CD4-positive, CD25-positive, alpha-beta regulatory T cell (primary cell): ENCODE measurements around the gene HOXC13. TPM values are rescaled to one million over a fixed set of nuclear protein-coding genes. Genes with fewer than 3 reads are reported as not detected.

ENCODE experiments used
- ATAC-seq, 2 donors: fragments of 150-1000 bp; cut with Tn5 transposase; one replicate each; pipeline ENCODE4 v1.10.0; 2021; ENCODE audit warnings: low read depth in 2 of 2, moderate number of reproducible peaks in 2 of 2, moderate library complexity in 1 of 2
- DNase-seq, 3 donors: peaks; one replicate each; pipeline versions ENCODE4 v3.0.0 to v3.0.0-alpha.2; 2012 to 2022; ENCODE audit warnings: mixed read lengths in 1 of 3
- H3K27ac ChIP-seq: one replicate; pipeline ENCODE4 v1.7.0; 2013; ENCODE audit warnings: mild to moderate bottlenecking, low read length; ENCODE audit not compliant: insufficient read depth, poor library complexity, severe bottlenecking
- H3K27me3 ChIP-seq: one replicate; pipeline ENCODE4 v1.7.0; 2013; ENCODE audit warnings: low read length; ENCODE audit not compliant: control insufficient read depth, insufficient read depth
- H3K36me3 ChIP-seq: one replicate; pipeline ENCODE4 v1.7.0; 2013; ENCODE audit warnings: mild to moderate bottlenecking, low read length, moderate library complexity; ENCODE audit not compliant: control insufficient read depth, insufficient read depth
- H3K4me1 ChIP-seq: 2 replicates; pipeline ENCODE4 v1.7.0; 2013; ENCODE audit warnings: mild to moderate bottlenecking, low read length; ENCODE audit not compliant: insufficient read depth, control insufficient read depth, poor library complexity, severe bottlenecking
- H3K4me3 ChIP-seq: one replicate; pipeline ENCODE4 v1.7.0; 2013; ENCODE audit warnings: low read depth, mild to moderate bottlenecking, low read length, moderate library complexity
- H3K9me3 ChIP-seq, 2 experiments: 1 replicate in 1 of 2; 2 replicates in 1 of 2; pipeline ENCODE4 v1.7.0; 2013; ENCODE audit warnings: low read length in 2 of 2, mild to moderate bottlenecking in 1 of 2, moderate library complexity in 1 of 2; ENCODE audit not compliant: control insufficient read depth in 2 of 2
- H3K27ac Mint-ChIP-seq, 3 donors: one replicate each; pipeline ENCODE4 v1.8.0; 2020 to 2022; ENCODE audit warnings: mild to moderate bottlenecking in 3 of 3, mixed read lengths in 3 of 3, moderate library complexity in 2 of 3
- H3K27me3 Mint-ChIP-seq: one replicate; pipeline ENCODE4 v1.8.0; 2022; ENCODE audit warnings: mild to moderate bottlenecking, mixed read lengths
- H3K36me3 Mint-ChIP-seq: one replicate; pipeline ENCODE4 v1.8.0; 2020; ENCODE audit warnings: mixed read lengths
- H3K4me1 Mint-ChIP-seq, 4 donors: one replicate each; pipeline ENCODE4 v1.8.0; 2020 to 2022; ENCODE audit warnings: mixed read lengths in 4 of 4, mild to moderate bottlenecking in 1 of 4
- H3K4me3 Mint-ChIP-seq, 4 donors: one replicate each; pipeline ENCODE4 v1.8.0; 2020 to 2022; ENCODE audit warnings: mild to moderate bottlenecking in 4 of 4, mixed read lengths in 4 of 4, moderate library complexity in 3 of 4
- H3K9me3 Mint-ChIP-seq, 7 donors: one replicate each; pipeline ENCODE4 v1.8.0; 2020 to 2022; ENCODE audit warnings: mixed read lengths in 7 of 7, mild to moderate bottlenecking in 3 of 7, moderate library complexity in 2 of 7
- polyA plus RNA-seq, 4 donors: library from polyadenylated mRNA; unstranded; fragments of 300-500 nt; fragmentation: Illumina TruSeq; gene quantifications; one replicate each; pipeline ENCODE4 v1.2.3, GENCODE V29; 2021
- total RNA-seq: library from RNA; stranded (reverse); gene quantifications from one replicate; pipeline ENCODE4 v1.2.3, GENCODE V29; 2022

Gene HOXC13
- total and polyA plus RNA-seq, 5 donors from 2014 or later, result not detected

DNA sequence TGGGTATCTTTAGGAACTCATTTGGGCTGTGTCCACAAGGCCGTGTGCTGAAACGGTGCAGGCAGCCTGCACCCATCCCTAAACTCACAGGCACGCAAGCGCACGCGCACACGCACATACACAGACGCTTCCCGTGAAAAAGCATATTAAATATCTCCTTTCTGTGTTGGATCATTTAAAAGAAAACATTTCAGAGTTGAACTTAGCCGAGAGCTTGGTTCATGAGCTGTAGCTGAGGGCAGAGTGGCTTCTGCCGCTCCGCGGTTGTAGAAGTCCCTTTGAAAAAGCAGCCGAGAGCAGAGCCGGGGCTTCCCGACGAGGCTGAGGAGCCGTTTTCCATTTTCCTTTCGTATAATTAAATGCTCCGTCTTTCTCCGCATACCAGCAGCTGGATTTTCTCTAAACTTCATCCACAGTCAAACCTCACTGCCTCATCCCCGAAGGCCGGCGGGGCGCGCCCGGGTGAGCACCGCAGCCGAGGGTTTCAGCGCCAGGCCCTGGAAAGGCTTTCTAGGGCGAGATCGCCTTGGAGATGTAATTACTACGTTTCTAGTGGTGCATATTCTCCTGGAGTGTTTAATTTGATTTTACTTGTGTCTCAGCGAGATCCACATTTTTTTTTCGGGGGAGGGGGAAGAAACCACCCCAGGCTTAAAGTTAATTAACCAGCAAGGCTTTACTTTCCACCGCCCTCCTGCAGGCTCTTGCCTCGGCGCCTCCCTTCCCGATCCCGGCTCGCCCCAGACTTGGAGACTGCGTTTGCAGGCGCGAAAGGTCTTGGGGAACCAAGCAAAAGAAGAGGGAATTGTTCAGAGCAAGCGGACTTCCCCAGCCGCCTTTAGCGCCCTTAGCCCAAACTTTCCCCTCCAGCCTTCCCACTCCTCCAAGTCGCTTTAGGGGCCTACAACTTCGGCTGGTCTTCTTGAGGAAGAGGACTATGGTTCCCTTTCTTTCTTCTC, 3.0 kb upstream of the HOXC13 start:
- Histone ChIP-seq H3K4me1 (peaks cover 12% of the 10 kb centered on the region), H3K9me3 (no peaks in the 10 kb centered on the region), H3K4me3 (no peak overlapping the region), H3K36me3 (no peaks in the 10 kb centered on the region), H3K27me3 (peaks cover 58% of the 10 kb centered on the region), H3K27ac (no peak overlapping the region)
- peaks cover 0 to 19% (median 3%) of the 10 kb centered on the region in 4 donors for H3K4me1 Mint-ChIP-seq
- peaks cover 0 to 8% (median 0%) of the 10 kb centered on the region in 7 donors for H3K9me3 Mint-ChIP-seq
- no peak overlapping the region for H3K27ac Mint-ChIP-seq
- H3K27me3 Mint-ChIP-seq, result peaks cover 89% of the 10 kb centered on the region
- no peaks in the 10 kb centered on the region for H3K36me3 Mint-ChIP-seq
- peak overlapping the region in 1 of 4 donors; percentile 12 for H3K4me3 Mint-ChIP-seq
- DNase-seq (no peak), ATAC-seq (no peak)

DNA sequence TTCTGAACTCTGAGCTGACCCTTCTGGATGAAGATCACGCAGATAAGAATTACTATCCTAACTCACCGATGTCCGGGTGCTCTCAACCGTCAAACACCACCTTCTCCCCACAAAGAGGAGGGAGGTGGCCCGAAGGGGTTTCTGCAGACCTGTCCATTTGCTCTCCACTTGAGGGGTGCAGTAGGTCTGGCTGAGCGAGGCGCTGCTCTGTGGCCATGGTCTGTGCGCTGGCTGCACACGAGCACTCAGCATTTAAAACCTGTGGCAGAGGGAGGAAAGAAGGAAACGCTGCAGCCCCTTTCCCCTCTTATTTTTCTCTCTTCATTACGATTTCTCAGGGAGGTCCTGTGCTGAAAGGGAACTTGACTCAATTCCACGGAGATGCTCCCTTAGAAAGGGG, 1.5 kb upstream of the HOXC13 start:
- peak overlapping the region in 1 of 3 donors; percentile 48 for H3K27ac Mint-ChIP-seq
- H3K36me3 Mint-ChIP-seq, result no peaks in the 10 kb centered on the region
- Histone ChIP-seq H3K27me3 (peaks cover 57% of the 10 kb centered on the region), H3K4me3 (no peak overlapping the region), H3K9me3 (no peaks in the 10 kb centered on the region), H3K36me3 (no peaks in the 10 kb centered on the region), H3K4me1 (peaks cover 12% of the 10 kb centered on the region), H3K27ac (no peak overlapping the region)
- DNase-seq (no peak), ATAC-seq (no peak)
- H3K4me3 Mint-ChIP-seq, result no peak overlapping the region
- peaks cover 0 to 6% (median 0%) of the 10 kb centered on the region in 7 donors for H3K9me3 Mint-ChIP-seq
- H3K27me3 Mint-ChIP-seq, result peaks cover 93% of the 10 kb centered on the region
- H3K4me1 Mint-ChIP-seq, result peaks cover 0 to 19% (median 3%) of the 10 kb centered on the region in 4 donors

DNA sequence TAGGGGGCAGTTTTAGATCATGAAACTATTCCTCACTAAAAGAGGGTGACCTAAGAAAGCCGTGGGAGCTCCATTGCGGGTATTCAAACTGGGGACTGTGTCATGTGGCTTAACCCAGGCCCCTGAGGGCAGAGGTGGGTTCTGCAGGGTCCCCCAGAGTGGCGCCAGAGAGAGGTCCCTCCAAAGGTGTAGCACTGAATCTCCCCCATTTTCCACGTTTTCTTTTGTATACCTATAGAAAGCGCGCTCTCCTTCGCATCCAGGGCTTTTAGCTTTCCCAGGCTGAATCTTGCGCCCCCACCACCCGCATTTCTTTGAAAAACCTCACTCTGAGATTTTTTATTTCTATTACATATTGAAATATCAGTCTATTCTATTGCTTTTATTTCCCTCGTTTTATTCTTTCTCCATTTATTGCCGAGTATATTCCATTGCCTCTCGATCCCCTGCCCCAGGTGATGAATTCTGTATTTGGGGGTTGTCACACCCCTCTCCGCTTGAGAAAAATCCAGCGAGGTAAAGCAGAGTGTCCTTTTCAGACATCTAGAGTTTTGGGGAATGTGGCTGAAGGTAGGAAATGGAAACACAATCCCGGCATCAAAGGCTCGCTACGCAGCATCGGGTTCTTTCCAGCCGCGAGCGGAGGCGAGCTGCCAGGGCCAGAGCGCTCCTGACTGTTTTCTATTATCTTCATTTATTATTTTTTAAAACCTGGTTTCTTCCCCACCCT, 870 bp upstream of the HOXC13 start:
- peaks cover 56% of the 10 kb centered on the region for H3K27me3 ChIP-seq
- peaks cover 12% of the 10 kb centered on the region for H3K4me1 ChIP-seq
- H3K9me3 Mint-ChIP-seq, result peaks cover 0 to 6% (median 0%) of the 10 kb centered on the region in 7 donors
- no peak overlapping the region for H3K4me3 ChIP-seq
- H3K27me3 Mint-ChIP-seq, result peaks cover 93% of the 10 kb centered on the region
- H3K9me3 ChIP-seq, result no peaks in the 10 kb centered on the region
- peak overlapping the region in 1 of 4 donors; percentile 39 for H3K4me3 Mint-ChIP-seq
- DNase-seq, result no peak
- H3K4me1 Mint-ChIP-seq, result peaks cover 0 to 19% (median 3%) of the 10 kb centered on the region in 4 donors
- ATAC-seq, result no peak
- no peak overlapping the region for H3K27ac Mint-ChIP-seq
- no peaks in the 10 kb centered on the region for H3K36me3 Mint-ChIP-seq
- no peak overlapping the region for H3K27ac ChIP-seq
- no peaks in the 10 kb centered on the region for H3K36me3 ChIP-seq

GRCh38 chr12:53939141-53940108, 794 bp downstream of the HOXC13 start:
- Mint-ChIP-seq H3K9me3 (peaks cover 0 to 6% (median 0%) of the 10 kb centered on the region in 7 donors), H3K36me3 (no peaks in the 10 kb centered on the region), H3K27me3 (peaks cover 93% of the 10 kb centered on the region), H3K4me3 (peak overlapping the region in 1 of 4 donors; percentile 16), H3K4me1 (peaks cover 0 to 19% (median 3%) of the 10 kb centered on the region in 4 donors), H3K27ac (no peak overlapping the region)
- DNase-seq (no peak), ATAC-seq (no peak)
- Histone ChIP-seq H3K27ac (no peak overlapping the region), H3K36me3 (no peaks in the 10 kb centered on the region), H3K4me3 (no peak overlapping the region), H3K4me1 (peaks cover 12% of the 10 kb centered on the region), H3K9me3 (no peaks in the 10 kb centered on the region), H3K27me3 (peaks cover 65% of the 10 kb centered on the region)

DNA sequence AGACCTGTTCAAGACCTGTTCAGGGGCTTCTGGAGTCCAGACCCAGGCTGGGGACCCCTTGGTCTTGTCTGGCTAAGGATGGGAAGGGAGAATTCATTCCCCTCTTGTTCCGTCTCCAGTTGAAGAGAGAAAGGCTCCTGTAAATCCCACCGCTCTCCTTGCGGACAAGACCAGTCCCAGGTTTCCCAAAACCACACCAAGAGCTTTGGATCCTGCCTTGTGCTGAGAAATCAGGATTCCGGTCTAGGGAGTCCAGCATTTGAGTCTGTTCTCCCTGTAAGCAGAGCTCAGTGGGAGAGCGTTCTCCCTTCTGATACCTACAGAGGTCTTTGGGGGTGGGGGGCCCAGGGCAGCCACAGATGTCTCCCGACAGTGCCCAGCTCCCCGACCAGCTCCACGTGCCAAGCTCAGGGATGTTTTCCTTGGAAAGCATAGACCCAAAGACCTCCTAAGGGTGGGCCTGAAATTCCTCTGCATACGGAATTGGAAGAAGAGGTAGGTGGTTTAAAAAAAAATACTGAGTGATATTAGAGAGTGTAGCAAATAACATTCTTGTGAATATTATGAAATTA, 1.9 kb downstream of the HOXC13 start:
- Mint-ChIP-seq H3K27ac (no peak overlapping the region), H3K36me3 (no peaks in the 10 kb centered on the region), H3K4me3 (no peak overlapping the region), H3K4me1 (peaks cover 0 to 17% (median 5%) of the 10 kb centered on the region in 4 donors), H3K27me3 (peaks cover 93% of the 10 kb centered on the region), H3K9me3 (peaks cover 0 to 3% (median 0%) of the 10 kb centered on the region in 7 donors)
- Histone ChIP-seq H3K36me3 (no peaks in the 10 kb centered on the region), H3K9me3 (no peaks in the 10 kb centered on the region), H3K4me3 (no peak overlapping the region), H3K27me3 (peaks cover 60% of the 10 kb centered on the region), H3K4me1 (peaks cover 11% of the 10 kb centered on the region), H3K27ac (no peak overlapping the region)
- ATAC-seq (no peak), DNase-seq (no peak)

GRCh38 chr12:53941187-53941586, 2.6 kb downstream of the HOXC13 start:
- H3K27ac ChIP-seq, result no peak overlapping the region
- Mint-ChIP-seq H3K9me3 (peaks cover 0 to 5% (median 0%) of the 10 kb centered on the region in 7 donors), H3K27ac (no peak overlapping the region), H3K4me1 (peaks cover 0 to 10% (median 4%) of the 10 kb centered on the region in 4 donors), H3K4me3 (no peak overlapping the region), H3K36me3 (no peaks in the 10 kb centered on the region), H3K27me3 (peaks cover 93% of the 10 kb centered on the region)
- H3K4me1 ChIP-seq, result peaks cover 6% of the 10 kb centered on the region
- H3K27me3 ChIP-seq, result peaks cover 61% of the 10 kb centered on the region
- H3K4me3 ChIP-seq, result no peak overlapping the region
- no peaks in the 10 kb centered on the region for H3K36me3 ChIP-seq
- no peaks in the 10 kb centered on the region for H3K9me3 ChIP-seq
- no peak for DNase-seq
- ATAC-seq, result no peak

- H3K36me3 Mint-ChIP-seq, result no peaks in the 10 kb centered on the region
- no peak overlapping the region for H3K27ac ChIP-seq
- peaks cover 93% of the 10 kb centered on the region for H3K27me3 Mint-ChIP-seq
- H3K4me3 ChIP-seq, result no peak overlapping the region
- H3K9me3 Mint-ChIP-seq, result peaks cover 0 to 5% (median 0%) of the 10 kb centered on the region in 7 donors
- H3K4me1 ChIP-seq, result peaks cover 6% of the 10 kb centered on the region
- peaks cover 0 to 10% (median 3%) of the 10 kb centered on the region in 4 donors for H3K4me1 Mint-ChIP-seq
- no peak overlapping the region for H3K27ac Mint-ChIP-seq
- no peak overlapping the region for H3K4me3 Mint-ChIP-seq
- DNase-seq (no peak), ATAC-seq (no peak)
- no peaks in the 10 kb centered on the region for H3K9me3 ChIP-seq
- no peaks in the 10 kb centered on the region for H3K36me3 ChIP-seq
- H3K27me3 ChIP-seq, result peaks cover 65% of the 10 kb centered on the region
Observed at GRCh38 chr12:53941750-53942149, 3.1 kb downstream of the HOXC13 start.
